HepG2 (cell line): ENCODE results near the gene VAT1L.

Source experiments
- NFATC3 ChIP-seq: sonication (generic); formaldehyde crosslinking; IDR thresholded peaks from 2 replicates; pipeline ENCODE4 v1.5.1; 2020; ENCODE audit warnings: mild to moderate bottlenecking, missing genetic modification reagents
- PAX8 ChIP-seq: sonication (generic); formaldehyde crosslinking; IDR thresholded peaks from 2 replicates; pipeline ENCODE4 v1.8.0; 2022; ENCODE audit warnings: mild to moderate bottlenecking, missing genetic modification reagents, borderline replicate concordance
- PHB2 ChIP-seq: fragments of 450-650 bp; IDR thresholded peaks from 2 replicates; pipeline ENCODE4 v1.6.1; 2018; ENCODE audit not compliant: partially characterized antibody
- ZBTB2 ChIP-seq: sonication (generic); formaldehyde crosslinking; IDR thresholded peaks from 2 replicates; pipeline ENCODE4 v1.8.0; 2022; ENCODE audit warnings: low read depth, missing genetic modification reagents
- ZNF589 ChIP-seq: sonication (generic); formaldehyde crosslinking; conservative IDR thresholded peaks from 2 replicates; pipeline ENCODE4 v1.8.0; 2022; ENCODE audit warnings: mild to moderate bottlenecking, moderate library complexity, missing genetic modification reagents
- ZNF75D ChIP-seq: sonication (generic); formaldehyde crosslinking; IDR thresholded peaks from 2 replicates; pipeline ENCODE4 v1.8.1; 2023; ENCODE audit warnings: missing genetic modification reagents, mild to moderate bottlenecking, borderline replicate concordance

GRCh38 chr16:77951788-77952187 is 163.4 kb downstream of the VAT1L start:
- TF ChIP-seq PAX8 (no peak), ZNF589 (CRISPR knock-in tag) (no peak), PHB2 (no peak), ZBTB2 (CRISPR knock-in tag) (no peak), ZNF75D (CRISPR knock-in tag) (no peak), NFATC3 (no peak)
